NCI-H1417 treated with DMSO at 0.1 percent for 48 hours (cell line): ENCODE results near the gene MT1X.
"Not testable (repeated sequence)": the region's sequence is repeated elsewhere in the genome, so short reads cannot be mapped to it uniquely, and the experiment has no call there.

Source experiments
- DNase-seq: peaks from one replicate; lab custom pipeline; 2025; lab: John Stamatoyannopoulos, UW

The MT1X gene

DNA sequence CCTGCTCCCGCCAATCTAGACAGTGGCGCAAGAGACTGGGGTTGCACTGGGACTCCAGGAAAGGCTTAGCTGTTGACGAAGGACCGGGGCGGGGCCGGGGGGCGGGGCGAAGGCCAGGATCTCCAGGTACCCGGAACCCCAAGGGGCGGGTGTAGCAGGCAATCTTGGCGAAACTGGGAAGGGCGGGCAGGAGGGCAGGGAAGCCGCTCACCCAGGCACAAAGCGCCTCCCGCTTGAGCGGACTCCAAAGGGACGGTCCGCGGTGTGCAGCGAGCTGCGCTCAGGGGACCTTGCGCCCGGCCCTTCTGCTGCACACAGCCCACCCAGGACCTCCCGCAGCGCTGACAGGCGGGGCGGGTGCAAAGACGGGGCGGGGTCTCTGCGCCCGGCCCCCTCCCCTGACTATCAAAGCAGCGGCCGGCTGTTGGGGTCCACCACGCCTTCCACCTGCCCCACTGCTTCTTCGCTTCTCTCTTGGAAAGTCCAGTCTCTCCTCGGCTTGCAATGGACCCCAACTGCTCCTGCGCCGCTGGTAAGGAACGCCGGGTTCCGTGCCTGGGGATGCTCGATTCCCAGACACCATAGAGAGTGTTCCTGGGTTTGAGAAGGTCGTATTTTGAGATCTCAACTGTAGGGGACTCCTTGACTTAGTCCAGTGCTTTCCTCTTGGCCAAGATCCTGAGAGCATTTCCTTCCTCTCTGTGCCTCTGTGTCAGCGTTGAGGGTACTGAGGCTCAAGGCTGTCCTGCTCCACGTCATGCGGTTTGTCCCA lies 24.5 kb upstream of the MT1X start, which contains the start of gene MT1F:
TSS of gene MT1F (plus strand) at position 405 of the 772 bp plus-strand sequence. CDS start at position 505, 100 bp downstream.
- no peak for DNase-seq

DNA sequence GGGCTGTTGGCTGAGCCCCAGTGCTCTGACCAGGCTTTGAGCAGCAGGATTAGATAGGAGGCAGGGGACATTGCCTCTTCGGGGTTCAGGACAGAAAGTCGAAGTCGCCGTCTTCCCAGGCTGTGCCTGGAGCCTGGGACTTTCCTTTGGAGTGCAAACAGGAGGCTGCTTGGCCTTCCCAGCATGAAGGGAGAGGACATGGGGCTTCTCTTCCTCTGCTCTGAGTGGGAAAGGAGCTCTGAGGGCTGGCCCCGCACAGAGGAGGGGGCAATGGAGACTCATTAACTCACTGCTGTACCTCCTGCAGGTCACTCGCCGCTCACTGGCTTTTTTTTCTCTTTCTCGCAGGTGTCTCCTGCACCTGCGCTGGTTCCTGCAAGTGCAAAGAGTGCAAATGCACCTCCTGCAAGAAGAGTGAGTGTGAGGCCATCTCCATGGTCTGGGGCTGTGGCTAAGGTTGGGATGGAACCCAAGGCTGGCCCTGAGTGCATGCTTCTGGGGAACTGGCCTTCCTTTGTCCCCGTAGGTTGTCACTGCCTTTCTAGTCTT lies 23.9 kb upstream of the MT1X start:
- no peak for DNase-seq

DNA sequence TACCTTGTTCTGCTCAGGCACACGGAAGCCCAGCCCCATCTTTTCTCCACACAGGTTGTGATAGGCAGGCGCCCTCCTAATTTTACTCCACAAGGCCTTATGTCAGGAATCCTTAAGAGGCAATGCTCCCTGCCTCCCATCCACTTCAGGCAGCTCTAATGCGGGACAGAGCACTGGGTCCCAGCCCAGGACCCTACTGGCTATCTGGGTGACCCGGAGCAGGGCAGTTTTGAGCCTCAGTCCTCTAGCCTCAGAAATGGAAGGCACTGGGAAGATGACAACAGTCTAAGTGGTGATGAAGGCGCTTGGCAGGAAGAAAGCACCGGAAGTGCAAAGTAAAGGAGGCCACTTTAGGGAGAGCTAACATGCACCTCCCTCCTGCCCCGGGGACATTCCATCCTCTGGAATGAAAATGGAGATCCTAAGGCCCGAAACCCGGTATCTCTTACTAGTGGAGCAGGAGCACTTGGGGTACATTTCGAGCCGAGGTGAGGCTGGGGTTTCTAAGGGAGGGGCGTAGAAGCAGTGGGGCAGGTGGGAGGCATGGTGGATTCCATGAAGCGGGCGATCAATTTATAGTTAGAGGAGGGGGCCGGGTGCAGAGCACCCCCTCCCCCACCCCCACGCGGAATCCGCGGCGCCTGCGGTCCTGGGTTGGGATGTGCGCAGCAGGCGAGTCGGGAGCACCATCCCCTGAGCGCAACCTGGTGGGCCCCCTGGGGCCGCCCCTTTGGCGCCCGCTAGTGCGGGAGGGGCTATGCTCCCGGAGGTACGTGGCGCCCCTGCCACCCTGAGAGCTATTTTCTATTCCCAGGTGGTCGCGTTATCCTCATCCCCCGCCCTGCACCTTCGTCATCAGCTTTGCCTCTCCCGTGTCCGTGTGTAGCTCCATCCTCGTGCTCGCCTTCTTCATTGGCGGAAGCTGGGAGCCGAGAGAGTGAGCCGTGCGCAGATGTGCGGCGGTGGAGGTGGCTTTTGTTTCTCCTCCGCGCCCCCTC lies 19.6 kb upstream of the MT1X start:
- DNase-seq: no peak

DNA sequence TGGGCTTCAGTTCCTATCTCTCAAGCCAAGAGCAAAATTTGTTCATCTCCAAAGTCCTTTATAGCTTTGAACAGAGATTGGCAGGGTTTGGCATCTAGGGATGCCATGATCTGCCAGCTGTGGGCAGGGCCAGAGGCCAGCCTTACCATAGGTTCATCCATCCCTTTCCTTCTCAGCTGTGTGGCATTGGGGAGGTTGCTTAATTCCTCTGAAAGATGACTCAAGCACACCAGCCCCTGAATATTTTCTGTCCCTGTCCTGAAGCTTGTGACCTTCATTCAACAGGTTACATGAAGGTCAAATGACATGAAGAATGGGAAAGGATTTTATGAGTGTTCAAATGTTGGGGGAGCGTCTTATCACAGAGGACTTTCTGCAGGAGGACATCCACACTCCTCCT lies 17.8 kb upstream of the MT1X start:
- DNase-seq: no peak

DNA sequence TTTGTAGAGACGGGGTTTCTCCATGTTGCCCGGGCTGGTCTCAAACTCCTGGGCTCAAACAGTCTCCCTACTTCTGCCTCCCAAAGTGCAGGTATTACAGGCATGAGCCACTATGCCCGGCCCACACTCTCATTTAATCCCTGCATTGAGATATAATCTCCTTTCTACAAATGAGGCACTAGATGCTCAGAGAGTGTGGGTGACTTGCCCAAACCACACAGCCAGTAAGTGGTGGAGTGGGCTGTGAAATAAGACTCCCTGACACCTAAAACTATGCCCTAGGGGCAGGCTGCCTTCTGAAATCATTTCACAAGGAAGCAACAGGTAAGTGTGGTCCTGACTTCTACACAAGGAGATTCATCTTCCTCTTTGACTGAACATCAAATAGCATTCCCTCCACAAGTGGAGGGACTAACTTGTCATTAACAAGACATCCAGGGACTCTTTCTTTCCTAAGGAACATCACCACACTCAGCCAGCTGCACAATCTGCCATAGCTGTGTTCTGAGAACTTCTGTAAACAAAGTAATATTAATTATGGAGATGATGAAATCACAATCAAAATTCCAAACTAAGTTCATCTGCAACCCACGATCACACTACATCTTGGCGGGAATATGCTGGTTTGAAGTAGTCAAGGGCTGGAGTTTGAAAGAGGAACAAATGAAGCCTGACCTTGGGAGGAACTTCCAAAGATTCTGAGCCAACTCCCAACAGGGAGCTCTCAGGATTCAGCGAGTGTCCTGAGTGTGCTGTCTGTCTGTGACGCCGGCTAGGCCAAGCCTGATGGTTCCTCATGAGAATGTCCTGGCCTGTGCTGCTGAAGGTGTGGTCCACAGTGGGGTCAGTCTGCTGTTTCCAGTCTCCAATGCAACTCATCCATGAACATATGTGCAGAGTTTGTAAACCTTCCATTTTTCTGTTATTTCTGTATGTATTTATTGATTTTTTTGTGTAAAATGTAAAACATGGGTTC lies 16.7 kb upstream of the MT1X start:
- not testable (repeated sequence) for DNase-seq

DNA sequence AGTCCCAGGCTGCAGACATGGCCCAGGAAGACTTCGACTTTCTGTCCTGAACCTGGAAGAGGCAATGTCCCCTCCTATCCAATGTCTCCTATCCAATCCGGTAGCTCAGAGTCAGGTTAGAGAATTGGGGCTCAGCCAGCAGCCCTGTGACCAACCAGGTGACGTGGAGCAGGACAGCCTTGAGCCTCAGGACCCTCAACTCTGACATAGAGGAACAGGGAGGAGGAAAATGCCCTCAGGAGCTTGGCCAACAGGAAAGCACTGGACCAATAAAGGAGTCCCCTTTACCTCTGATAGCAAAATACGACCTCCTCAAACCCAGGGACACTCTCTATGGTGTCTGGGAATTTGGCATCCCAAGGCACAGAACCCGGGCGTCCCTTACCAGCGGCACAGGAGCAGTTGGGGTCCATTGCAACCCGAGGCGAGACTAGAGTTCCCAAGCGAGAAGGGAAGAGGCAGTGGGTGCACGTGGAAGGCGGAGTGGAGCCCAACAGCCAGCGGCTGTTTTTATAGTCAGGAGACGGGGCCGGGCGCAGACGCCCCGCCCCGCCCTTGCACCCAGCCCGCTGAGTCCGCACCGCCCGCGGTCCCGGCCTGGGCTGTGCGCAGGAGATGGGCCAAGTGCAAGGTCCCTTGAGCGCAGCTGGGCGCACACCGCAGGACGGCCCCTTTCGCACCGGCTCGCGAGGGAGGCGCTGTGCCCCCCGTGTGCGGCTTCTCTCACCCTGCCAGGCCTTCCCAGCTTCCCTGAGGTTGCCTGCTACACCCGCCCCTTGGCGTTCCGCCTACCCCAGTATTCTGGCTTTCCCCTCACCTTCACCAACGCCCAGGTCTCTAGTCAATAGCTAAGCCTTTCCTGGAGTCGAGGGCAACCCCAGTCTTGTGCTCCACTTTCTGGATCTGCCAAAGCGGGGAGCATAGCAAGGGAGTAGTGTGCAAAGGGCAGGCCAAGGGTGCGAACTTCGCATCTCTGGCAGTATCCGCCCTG lies 14.4 kb upstream of the MT1X start, which contains the start of gene MT1G:
TSS of gene MT1G (minus strand) at position 485 of the 991 bp plus-strand sequence. CDS start at position 413, 72 bp downstream.
- no peak for DNase-seq

DNA sequence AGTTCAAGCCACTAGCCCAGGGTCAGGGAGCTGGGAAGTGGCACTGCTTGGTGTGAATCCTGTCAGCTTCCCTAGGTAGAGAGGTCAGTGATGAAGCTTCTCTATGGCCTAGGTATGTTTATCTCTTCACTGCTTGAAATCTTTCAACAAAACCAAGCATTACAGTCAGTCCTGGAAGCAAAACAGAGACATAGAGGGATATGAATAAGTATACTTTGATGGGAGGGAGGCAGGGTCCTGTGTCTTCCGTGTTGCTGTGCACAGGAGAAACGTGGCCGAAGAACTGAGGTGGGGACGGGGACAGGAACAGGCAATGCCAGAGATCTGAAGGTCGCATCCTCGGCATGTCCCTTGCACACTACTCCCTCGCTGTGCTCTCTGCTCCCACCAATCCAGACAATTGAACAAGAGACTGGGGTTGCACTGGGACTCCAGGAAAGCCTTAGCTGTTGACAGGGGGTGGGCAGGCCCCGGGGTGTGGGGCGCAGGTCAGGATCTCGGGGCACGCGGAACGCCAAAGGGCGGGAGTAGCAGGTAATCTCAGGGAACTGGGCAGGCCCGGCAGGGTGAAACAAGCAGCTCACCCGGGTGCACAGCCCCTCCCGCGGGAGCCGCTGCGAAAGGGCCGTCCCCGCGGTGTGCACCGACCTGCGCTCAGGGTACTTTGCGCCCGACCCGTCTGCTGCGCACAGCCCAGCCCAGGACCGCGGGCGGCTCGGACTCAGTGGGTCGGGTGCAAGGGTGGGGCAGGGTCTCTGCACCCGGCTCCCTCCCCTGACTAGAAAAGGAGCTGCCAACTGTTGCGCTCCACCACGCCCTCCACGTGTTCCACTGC lies 13.0 kb upstream of the MT1X start, which contains the start of gene MT1H:
TSS of gene MT1H (plus strand) at position 810 of the 835 bp plus-strand sequence. CDS start 71 bp downstream, outside the sequence.
- DNase-seq: no peak

DNA sequence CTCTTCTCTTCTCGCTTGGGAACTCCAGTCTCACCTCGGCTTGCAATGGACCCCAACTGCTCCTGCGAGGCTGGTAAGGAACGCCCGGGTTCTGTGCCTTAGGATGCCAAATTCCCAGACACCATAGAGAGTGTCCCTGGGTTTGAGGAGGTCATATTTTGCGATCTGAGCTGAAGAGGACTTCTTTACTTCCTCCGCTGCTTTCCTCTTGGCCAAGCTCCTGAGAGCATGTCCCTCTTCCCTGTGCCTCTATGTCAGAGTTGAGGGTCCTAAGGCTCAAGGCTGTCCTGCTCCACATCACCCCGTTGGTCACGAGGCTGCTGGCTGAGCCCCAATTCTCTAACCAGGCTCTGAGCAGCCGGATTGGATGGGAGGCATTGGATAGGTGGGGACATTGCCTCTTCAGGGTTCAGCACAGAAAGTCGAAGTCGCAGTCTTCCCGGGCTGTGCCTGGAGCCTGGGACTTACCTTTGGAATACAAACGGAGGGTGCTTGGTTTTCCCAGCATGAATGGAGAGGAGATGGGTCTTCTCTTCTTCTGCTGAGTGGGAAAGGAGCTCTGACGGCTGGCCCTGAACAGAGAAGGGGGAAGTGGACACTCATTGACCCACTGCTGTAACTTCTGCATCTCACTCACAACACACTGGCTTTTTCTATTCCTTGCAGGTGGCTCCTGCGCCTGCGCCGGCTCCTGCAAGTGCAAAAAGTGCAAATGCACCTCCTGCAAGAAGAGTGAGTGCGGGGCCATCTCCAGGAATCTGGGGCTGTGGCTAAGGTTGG lies 12.2 kb upstream of the MT1X start:
- DNase-seq: no peak

DNA sequence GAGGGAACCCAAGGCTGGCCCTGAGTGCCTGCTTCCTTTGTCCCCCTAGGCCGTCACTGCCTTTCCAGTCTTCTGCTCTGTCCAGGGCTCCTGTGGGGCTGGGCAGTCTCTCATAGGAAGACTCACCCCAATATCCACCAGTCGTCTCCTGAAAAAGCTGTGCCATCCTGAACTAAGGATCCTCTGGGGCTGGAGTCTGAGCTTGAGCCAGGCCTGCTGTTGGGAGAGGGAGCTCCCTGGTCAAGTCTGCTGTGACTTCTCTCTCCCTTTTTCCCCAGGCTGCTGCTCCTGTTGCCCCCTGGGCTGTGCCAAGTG lies 11.7 kb upstream of the MT1X start:
- DNase-seq: no peak

DNA sequence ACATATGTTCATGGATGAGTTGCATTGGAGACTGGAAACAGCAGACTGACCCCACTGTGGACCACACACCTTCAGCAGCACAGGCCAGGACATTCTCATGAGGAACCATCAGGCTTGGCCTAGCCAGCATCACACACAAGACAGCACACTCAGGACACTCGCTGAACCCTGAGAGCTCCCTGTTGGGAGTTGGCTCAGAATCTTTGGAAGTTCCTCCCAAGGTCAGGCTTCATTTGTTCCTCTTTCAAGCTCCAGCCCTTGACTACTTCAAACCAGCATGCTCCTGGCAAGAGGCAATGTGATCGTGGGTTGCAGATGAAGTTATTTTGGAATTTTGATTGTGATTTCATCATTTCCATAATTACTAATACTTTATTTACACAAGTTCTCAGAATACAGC lies 10.6 kb upstream of the MT1X start:
- not testable (repeated sequence) for DNase-seq

DNA sequence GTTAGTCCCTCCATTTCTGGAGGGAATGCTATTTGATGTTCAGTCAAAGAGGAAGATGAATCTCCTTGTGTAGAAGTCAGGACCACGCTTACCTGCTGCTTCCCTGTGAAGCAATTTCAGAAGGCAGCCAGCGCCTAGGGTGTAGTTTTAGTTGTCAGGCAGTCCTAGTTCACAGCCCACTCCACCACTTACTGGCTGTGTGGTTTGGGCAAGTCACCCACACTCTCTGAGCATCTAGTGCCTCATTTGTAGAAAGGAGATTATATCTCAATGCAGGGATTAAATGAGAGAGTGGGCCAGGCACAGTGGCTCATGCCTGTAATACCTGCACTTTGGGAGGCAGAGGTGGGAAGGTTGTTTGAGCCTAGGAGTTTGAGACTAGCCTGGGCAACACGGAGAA lies 10.1 kb upstream of the MT1X start:
- not testable (repeated sequence) for DNase-seq

DNA sequence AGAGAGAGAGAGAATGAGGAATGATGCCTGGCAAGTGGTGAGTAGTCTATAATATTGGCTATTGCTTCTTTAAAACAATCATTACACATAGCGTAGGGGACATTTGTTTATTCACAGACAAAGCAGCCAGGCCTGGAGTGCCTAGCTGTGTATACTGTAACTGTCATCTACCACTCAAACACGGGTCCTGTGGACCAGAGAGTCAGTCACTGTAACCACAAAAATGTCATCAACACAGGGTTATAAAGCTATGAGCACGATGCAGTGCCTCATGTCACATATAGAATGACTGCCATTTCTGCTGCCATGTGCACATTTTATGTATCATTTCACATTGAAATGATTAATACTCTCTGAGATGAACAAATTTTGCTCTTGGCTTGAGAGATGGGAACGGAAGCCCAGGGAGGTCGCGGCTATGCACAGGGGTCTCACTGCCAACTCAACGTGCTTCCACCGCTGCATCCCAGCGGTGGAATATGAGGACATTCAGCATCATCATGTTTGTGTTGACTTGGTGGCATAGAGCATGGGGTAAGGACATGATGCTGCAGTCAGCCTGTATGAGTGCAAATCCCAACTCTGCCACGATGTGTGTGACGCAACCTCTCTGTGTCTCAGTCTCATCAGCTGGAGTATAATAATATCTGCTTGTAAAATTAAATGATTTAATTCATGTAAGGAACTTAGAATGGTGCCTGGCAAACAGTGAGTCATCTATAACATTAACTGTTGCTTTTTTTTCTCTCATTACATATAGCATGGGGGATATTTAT lies 9.3 kb upstream of the MT1X start:
- no peak for DNase-seq

DNA sequence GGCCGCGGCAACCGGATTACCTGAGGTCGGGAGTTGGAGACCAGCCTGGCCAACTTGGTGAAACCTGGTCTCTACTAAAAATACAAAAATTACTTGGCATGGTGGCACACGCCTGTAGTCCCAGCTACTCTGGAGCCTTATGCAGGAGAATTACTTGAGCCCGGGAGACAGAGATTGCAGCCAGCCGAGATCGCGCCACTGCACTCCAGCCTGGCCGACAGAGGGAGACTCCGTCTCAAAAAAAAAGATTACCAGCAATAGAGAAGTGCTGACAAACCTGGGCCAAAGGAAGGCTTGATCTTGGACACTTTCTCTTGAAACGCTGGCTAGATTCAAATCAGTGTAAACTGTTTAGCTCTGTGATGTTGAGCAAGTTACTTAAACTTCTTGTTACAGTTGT lies 8.3 kb upstream of the MT1X start:
- no peak for DNase-seq

DNA sequence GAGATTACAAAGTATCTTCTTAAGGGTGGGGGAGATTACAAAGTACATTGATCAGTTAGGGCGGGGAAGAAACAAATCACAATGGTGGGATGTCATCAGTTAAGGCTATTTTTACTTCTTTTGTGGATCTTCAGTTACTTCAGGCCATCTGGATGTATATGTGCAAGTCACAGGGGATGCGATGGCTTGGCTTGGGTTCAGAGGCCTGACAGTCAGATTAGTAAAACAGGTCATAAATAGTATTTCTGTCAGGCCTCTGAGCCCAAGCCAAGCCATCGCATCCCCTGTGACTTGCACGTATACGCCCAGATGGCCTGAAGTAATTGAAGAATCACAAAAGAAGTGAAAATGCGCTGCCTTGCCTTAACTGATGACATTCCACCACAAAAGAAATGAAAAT lies 7.7 kb upstream of the MT1X start:
- DNase-seq: not testable (repeated sequence)

DNA sequence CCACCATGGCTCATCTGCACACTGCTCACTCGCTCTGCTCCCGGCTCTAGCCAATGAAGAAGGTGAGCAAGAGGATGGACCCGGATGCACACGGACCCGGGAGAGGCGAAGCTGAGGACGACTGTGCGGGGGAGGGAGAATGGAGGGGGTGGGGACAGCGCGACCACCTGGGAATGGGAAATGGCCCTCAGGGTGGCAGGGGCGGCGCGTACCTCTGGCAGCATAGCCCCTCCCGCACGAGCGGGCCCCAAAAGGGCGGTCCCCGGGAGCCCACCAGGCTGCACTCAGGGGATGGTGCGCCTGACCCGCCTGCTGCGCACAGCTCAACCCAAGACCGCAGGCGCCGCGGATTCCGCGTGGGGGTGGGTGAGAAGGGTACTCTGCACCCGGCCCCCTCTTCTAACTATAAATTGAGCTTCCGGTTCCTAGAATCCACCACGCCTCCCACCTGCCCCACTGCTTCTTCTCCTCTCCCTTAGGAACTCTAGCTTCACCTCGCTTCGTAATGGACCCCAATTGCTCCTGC lies 6.5 kb upstream of the MT1X start:
- no peak for DNase-seq

DNA sequence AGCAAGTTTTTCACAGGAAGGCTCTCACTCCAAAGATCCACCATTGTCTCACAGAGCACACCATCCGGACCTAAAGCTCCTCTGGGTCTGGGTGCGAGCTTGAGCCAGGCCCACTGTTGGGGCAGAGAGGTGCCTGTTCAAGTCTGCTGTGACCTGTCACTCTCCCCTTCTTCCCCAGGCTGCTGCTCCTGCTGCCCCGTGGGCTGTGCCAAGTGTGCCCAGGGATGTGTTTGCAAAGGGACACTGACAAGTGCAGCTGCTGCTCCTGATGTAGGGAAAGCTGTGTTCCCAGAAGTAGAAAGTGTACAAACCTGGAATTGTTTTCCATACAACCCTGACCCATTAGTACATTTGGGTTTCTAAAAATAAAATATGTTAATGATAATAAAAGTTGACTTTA lies 4.8 kb upstream of the MT1X start:
- DNase-seq: no peak

DNA sequence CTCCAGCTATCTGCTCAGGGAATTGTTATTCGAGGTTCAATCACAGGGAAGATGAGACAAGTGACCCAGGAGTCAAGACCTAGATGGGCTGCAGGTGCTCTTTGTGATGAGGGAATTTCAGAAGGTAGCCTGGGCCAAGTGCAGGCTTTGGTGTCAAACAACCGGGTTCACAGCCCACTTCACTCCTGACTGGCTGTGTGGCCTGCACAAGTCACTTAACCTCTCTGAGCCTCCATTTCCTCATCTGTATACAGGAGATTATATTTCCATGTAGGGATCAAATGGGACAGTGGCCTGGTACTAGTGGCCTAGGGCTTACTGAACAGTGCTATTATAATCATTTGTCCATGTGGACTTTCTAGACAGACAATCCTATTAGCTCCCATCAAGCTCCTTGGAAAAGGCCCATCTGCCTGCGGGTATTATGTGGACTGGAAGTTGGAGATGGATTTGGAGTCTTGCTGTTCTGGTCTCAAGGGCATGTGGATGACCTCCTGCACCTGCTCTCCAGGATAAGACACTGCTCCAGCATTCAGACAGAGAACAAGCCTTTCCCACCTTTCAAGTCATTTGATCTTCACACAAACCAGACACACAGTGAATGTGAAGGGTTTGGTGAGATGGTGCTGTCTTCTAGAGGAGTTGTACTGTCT lies 3.1 kb upstream of the MT1X start:
- DNase-seq: no peak
